Ovary (tissue), 9 donors: Measurements from ENCODE around the gene GYG1. TPM values are rescaled to one million over a fixed set of nuclear protein-coding genes. Genes with fewer than 3 reads are reported as not detected.

ENCODE experiments used
- DNase-seq, 5 donors: peaks; one replicate each; pipeline ENCODE4 v3.0.0-alpha.2; 2019 to 2020
- H3K27ac ChIP-seq, 2 donors: fragments of 200-600 bp; one replicate each; pipeline versions ENCODE4 v1.5.1 to v1.8.0; 2019 to 2022
- H3K27me3 ChIP-seq: fragments of 200-600 bp; one replicate; pipeline ENCODE4 v1.8.0; 2022
- H3K36me3 ChIP-seq: fragments of 200-600 bp; sonication (generic); one replicate; pipeline ENCODE4 v1.5.1; 2019
- H3K4me1 ChIP-seq: one replicate; pipeline ENCODE4 v1.8.1; 2013; ENCODE audit warnings: mild to moderate bottlenecking, moderate library complexity; ENCODE audit not compliant: insufficient read depth
- H3K4me3 ChIP-seq: fragments of 200-600 bp; sonication (generic); one replicate; pipeline ENCODE4 v1.5.1; 2017
- H3K9me3 ChIP-seq, 2 donors: fragments of 200-600 bp in 1 of 2; sonication (generic) in 1 of 2; one replicate each; pipeline versions ENCODE4 v1.5.1 to v1.8.1; 2013 to 2019; ENCODE audit warnings: mild to moderate bottlenecking in 1 of 2, moderate library complexity in 1 of 2
- CTCF ChIP-seq, 3 donors: fragments of 450-650 bp in 2 of 3; fragments of 200-600 bp in 1 of 3; IDR thresholded peaks; one replicate each; pipeline versions ENCODE4 v1.5.1 to v1.8.0; 2016 to 2022; ENCODE audit warnings: antibody characterized with exemption in 3 of 3, mild to moderate bottlenecking in 1 of 3
- EP300 ChIP-seq: sonication (generic); formaldehyde crosslinking; IDR thresholded peaks from one replicate; pipeline ENCODE4 v1.6.1; 2017; ENCODE audit warnings: antibody characterized with exemption
- POLR2A ChIP-seq: fragments of 450-650 bp; IDR thresholded peaks from one replicate; pipeline ENCODE4 v1.6.1; 2017; ENCODE audit warnings: antibody characterized with exemption, mild to moderate bottlenecking, moderate library complexity
- WGBS, 3 donors: extraction: QIAGEN DNeasy Blood & Tissue Kit in 1 of 3; methylation state at CpG; one replicate each; pipeline versions ENCODE4 v1.1.5 to v1.1.7; 2013 to 2017; 5-methylcytosine and 5-hydroxymethylcytosine counted together
- intact Hi-C, 4 donors: fragments of 100-400 bp; cut with DNase I; formaldehyde crosslinking; loops; one replicate each; pipeline versions ENCODE4 v1.11.0 to v1.15.1; 2022 to 2023
- polyA plus RNA-seq, 2 donors: library from polyadenylated mRNA; stranded (reverse); fragments of 200-250 nt in 1 of 2; fragments of 350-450 nt in 1 of 2; fragmentation: Illumina TruSeq in 1 of 2; extraction: RNeasy Lipid Tissue Mini Kit (QIAGEN cat#74804) in 1 of 2; gene quantifications; one replicate each; pipeline ENCODE4 v1.2.3, GENCODE V29; 2013 to 2014
- total RNA-seq, 7 donors: library from RNA; depleted of rRNA in 2 of 7; stranded (reverse); fragments of >200 nt in 2 of 7; fragmentation: NEBNext Ultra II Directional in 3 of 7; extraction: Animal tissue kit (Norgen Biotek cat#: 25700) in 3 of 7; gene quantifications; one replicate each; pipeline versions ENCODE4 v1.1.0 to v1.2.4, GENCODE V29; 2016 to 2023
- donor health status: DM: no; HTN: no; CAD: no; lungs with moderate emphysema.
- donor health status: DM: no; HTN: no; CAD: no.
- donor health status: Bipolar disorder and iron deficiency.
- donor health status: DM: yes; HTN: yes; CAD: no.
- donor health status: DM: no; HTN: no; CAD: no.
- donor health status: DM: yes; HTN: yes; CAD: no.

Gene GYG1
- total and polyA plus RNA-seq, 9 donors = 23.8 to 86.1 (median 58.4) TPM

- Histone ChIP-seq H3K4me1 (peaks cover 4% of the 10 kb centered on the region), H3K27ac (no peak overlapping the region), H3K4me3 (no peak overlapping the region), H3K9me3 (no peaks in the 10 kb centered on the region), H3K36me3 (no peaks in the 10 kb centered on the region), H3K27me3 (no peaks in the 10 kb centered on the region)
- peak in 2 of 5 donors; percentile 37 to 38 for DNase-seq
- no peak for TF ChIP-seq CTCF (IDR thresholded peaks at IDR 0.05)
- TF ChIP-seq POLR2A = no peak
- TF ChIP-seq EP300 = no peak
- intact Hi-C loops = loop anchor here in 2 of 4 donors (5.0 to 10.0 kb wide), 2 partner anchors 310 to 502 kb away; no protein-coding TSS in a partner anchor
- 5 to 22% (median 10%) methylated on average over 1 of the region's 1 CpG for WGBS, 3 donors
These were observed 28.8 kb upstream of the GYG1 start for GRCh38 chr3:148962513-148962912.

- no peak overlapping the region for H3K27ac ChIP-seq
These were observed 26.5 kb upstream of the GYG1 start for GRCh38 chr3:148964809-148965208.

GRCh38 chr3:148968321-148968720 lies 23.0 kb upstream of the GYG1 start:
- intact Hi-C loops = loop anchor here in 1 of 4 donors (10.0 kb wide), 1 partner anchor 496 kb away; no protein-coding TSS in a partner anchor
- no peak for DNase-seq
- 71 to 86% (median 73%) methylated on average over 1 of the region's 1 CpG for WGBS, 3 donors

More at GRCh38 chr3:148964809-148965208, 26.5 kb upstream of the GYG1 start:
- Histone ChIP-seq H3K4me3 (no peak overlapping the region), H3K4me1 (no peaks in the 10 kb centered on the region), H3K9me3 (no peaks in the 10 kb centered on the region), H3K27me3 (no peaks in the 10 kb centered on the region), H3K36me3 (no peaks in the 10 kb centered on the region)
- intact Hi-C loops = loop anchor here in 2 of 4 donors (5.0 to 10.0 kb wide), 2 partner anchors 307 to 500 kb away; no protein-coding TSS in a partner anchor
- TF ChIP-seq POLR2A (no peak), CTCF (IDR thresholded peaks at IDR 0.05) (no peak), EP300 (no peak)
- no peak for DNase-seq
- WGBS, 3 donors = 97 to 99% (median 98%) methylated on average over 3 of the region's 3 CpGs

GRCh38 chr3:148970271-148970670 lies 21.1 kb upstream of the GYG1 start:
- Histone ChIP-seq H3K27me3 (no peaks in the 10 kb centered on the region), H3K9me3 (no peaks in the 10 kb centered on the region), H3K4me1 (peaks cover 2% of the 10 kb centered on the region), H3K36me3 (no peaks in the 10 kb centered on the region), H3K4me3 (no peak overlapping the region), H3K27ac (peak overlapping the region in 1 of 2 donors; percentile 56)
- 94% methylated on average over 7 of the region's 7 CpGs for WGBS, 3 donors
- no peak for DNase-seq
- intact Hi-C loops = no loop called here
- TF ChIP-seq POLR2A = no peak
- TF ChIP-seq CTCF (IDR thresholded peaks at IDR 0.05) = no peak
- TF ChIP-seq EP300 = no peak

More at GRCh38 chr3:148968321-148968720, 23.0 kb upstream of the GYG1 start:
- no peaks in the 10 kb centered on the region for H3K9me3 ChIP-seq
- no peaks in the 10 kb centered on the region for H3K27me3 ChIP-seq
- TF ChIP-seq CTCF (IDR thresholded peaks at IDR 0.05) (no peak), EP300 (no peak), POLR2A (no peak)
- H3K36me3 ChIP-seq = no peaks in the 10 kb centered on the region
- H3K4me3 ChIP-seq = no peak overlapping the region
- H3K27ac ChIP-seq = no peak overlapping the region
- H3K4me1 ChIP-seq = no peaks in the 10 kb centered on the region
